GM18519 (cell line): Measurements from ENCODE around the gene PUSL1.

Experiments
- ATAC-seq: cut with Tn5 transposase; IDR thresholded peaks from one replicate; pipeline ENCODE4 v1.9.1; 2021; ENCODE audit warnings: mild to moderate bottlenecking, moderate library complexity; ENCODE audit not compliant: unreplicated experiment, low FRiP score

Gene PUSL1

DNA sequence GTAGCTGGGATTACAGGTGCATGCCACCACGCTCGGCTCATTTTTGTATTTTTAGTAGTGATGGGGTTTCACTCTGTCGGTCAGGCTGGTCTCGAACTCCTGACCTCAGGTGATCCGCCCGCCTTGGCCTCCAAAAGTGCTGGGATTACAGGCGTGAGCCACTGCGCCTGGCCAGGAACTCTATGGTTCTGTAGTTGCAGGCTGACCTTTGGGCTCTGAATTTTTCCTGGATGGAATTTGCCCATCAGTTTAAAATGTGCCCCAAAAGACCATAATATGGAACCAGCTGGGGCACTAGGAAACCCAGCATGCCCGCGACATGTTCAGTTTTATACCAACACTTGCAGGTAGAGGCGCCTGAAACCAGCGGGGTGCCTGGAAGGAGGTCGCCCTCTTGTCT lies 29.8 kb upstream of the PUSL1 start:
- no peak for ATAC-seq

DNA sequence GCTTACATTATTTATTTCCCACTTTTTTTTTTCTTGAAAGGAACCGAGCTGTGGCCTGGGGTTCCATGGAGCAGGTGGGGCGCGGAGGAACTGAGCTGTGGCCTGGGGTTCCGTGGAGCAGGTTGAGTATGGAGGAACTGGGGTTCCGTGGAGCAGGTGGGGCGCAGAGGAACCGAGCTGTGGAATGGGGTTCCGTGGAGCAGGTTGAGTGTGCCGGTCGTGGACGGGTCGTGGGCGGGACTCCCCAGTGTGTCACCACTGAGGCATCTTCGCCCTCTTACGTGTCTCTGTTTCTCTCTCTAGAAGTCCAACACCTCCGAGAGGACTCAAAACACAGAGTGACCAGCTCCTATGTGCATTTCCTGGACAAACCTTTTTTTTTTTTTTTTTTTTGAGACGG lies 29.4 kb upstream of the PUSL1 start:
- ATAC-seq, result no peak

- ATAC-seq, result no peak
Measured at GRCh38 chr1:1280782-1281481, 27.5 kb upstream of the PUSL1 start.

- no peak for ATAC-seq
Measured at GRCh38 chr1:1281533-1282321, 26.7 kb upstream of the PUSL1 start.

DNA sequence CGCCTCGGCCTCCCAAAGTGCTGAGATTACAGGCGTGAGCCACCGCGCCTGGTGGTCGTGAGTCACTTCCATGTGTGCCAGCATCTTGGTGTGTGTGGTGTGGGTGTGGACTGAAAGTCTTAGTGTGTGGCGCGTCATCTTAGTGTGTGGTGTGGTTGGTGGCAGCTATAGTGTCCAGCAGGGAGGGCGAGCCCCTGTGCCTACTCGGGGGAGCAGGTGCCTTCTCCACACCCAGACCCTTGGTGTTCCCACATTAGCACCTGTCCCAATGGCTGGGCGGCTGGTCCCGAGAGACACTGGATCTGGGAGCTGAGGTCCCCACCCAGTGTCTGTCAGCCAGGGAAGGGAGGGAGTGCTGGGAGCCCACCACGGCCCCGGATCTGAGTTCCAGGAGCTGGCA lies 25.4 kb upstream of the PUSL1 start:
- no peak for ATAC-seq

GRCh38 chr1:1283821-1284220 lies 24.6 kb upstream of the PUSL1 start:
- ATAC-seq, result no peak

GRCh38 chr1:1284221-1285101 lies 23.9 kb upstream of the PUSL1 start:
- ATAC-seq, result no peak

DNA sequence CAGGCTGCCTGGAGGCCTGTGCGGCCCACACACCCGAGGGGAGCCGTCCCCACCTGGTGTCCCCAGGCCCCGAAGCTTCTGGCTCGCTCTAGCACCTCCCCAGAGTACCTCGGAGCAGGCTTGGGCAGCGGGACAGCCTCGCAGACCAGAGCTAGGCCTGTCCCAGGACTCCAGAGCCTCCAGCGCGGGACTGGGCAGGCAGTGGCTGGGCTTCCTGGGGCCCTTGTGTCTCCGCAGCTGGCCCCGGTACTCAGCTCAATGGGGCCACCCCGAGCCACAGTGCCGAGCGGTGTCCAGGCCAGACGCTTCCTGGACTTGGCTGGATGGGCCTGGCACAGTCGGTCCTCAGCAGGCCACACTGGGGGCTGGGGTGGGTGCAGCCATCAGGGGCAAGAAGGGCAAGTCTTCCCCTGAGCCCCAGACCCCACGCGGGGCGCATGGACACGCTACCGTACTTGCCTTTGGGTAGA lies 23.3 kb upstream of the PUSL1 start:
- no peak for ATAC-seq

DNA sequence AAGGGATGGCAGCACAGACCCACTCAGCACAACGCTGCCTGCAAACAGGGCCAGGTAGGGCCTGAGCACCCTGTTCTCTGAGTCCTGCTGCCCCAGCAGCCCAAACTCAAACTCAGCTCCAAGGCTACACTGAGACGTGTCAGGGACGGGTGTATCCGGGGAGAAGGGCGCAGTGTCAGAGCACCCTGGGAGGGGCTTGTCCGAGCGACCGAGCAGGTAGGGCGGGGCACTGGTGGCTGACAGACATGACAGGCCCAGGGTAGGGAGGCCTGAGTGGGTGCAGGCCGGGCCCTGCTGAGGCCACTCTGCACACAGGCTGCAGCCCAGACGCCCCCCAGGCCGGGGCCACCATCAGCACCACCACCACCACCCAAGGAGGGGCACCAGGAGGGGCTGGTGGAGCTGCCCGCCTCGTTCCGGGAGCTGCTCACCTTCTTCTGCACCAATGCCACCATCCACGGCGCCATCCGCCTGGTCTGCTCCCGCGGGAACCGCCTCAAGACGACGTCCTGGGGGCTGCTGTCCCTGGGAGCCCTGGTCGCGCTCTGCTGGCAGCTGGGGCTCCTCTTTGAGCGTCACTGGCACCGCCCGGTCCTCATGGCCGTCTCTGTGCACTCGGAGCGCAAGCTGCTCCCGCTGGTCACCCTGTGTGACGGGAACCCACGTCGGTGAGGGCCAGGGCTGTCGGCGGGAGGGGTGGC lies 22.6 kb upstream of the PUSL1 start:
- ATAC-seq, result no peak

- ATAC-seq, result no peak
Measured at GRCh38 chr1:1286313-1287261, 21.8 kb upstream of the PUSL1 start.

GRCh38 chr1:1287288-1288110 lies 20.9 kb upstream of the PUSL1 start:
- no peak for ATAC-seq

DNA sequence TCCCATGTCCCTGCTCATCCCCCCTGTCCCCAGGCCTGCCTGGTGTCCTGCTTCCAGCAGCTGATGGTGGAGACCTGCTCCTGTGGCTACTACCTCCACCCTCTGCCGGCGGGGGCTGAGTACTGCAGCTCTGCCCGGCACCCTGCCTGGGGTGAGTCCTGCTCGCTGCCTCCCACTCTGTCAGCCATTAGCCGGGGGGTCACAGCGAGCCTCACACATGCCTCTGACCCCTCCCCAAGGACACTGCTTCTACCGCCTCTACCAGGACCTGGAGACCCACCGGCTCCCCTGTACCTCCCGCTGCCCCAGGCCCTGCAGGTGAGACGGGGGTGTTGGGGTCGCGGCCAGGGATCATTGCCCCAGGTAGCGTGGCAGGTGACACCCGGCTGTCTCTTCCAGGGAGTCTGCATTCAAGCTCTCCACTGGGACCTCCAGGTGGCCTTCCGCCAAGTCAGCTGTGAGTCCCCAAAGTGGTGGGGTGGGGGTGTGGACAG lies 18.1 kb upstream of the PUSL1 start:
- no peak for ATAC-seq

GRCh38 chr1:1291023-1291528 lies 17.3 kb upstream of the PUSL1 start:
- ATAC-seq, result no peak

DNA sequence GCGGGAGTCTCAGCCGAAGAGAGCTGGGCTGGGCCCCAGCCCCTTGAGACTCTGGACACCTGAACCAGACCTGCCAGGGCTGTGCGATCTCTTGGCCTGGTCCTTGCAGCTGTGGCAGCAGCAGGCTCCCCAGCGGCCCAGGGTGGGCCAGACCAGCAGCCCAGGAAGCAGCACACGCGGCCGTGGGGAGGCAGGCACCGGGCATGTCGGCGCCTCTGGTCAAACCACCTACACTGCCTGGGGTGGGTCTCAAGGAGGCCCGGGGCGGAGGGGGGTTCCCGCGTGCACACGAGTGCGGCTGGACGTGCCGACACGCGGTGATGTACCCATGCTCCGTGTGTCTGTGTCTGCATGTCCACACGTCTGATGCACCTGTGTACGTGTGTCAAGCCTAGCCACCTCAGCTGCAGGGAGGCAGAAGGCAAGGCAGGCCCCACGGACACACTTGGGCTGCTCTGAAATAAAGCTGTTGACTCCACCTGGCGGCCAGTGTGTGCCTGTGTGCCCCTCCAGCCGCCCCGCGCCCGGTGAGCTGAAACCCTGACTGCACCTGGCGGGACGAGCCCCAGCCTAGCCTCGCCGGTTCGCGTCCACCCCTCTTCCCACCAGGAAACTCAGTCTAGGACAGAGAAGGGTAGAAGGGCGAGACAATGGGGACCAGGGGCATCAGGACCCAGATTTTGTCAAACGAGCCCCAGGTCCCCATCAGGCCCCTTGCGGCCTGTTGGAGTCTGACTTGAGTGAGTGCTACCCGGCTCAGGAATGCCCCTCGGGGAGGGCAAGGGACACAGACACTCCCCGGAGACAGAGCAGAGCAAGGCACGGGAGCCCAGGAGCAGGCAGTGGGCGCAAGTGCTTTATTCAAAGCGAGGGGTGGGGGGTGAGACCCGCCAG lies 16.6 kb upstream of the PUSL1 start:
- no peak for ATAC-seq

GRCh38 chr1:1292442-1292779 lies 16.0 kb upstream of the PUSL1 start:
- no peak for ATAC-seq

DNA sequence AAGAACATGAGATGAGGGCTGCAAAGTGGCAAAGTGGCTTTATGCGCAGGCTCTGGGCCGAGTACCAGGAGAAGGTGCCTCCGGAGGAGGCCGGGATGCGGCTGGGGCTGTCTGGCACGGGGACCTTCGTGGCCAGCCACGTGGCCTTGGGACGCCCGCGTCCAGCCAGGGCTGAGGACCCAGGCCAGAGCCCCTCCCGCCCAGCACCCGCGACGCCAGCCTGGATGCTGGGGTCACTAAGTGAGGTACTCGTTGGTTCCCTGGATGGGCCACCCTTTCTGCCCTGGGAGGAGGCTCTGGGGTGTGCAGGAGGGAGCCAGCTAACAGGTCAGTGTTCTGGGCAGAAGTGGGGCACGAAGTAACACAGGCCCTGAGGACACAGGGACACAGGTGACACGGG lies 15.5 kb upstream of the PUSL1 start:
- ATAC-seq, result no peak
